ENCODE data around the gene POU1F1. TPM values are rescaled to one million over a fixed set of nuclear protein-coding genes. Genes with fewer than 3 reads are reported as not detected.

The POU1F1 gene, protein sequence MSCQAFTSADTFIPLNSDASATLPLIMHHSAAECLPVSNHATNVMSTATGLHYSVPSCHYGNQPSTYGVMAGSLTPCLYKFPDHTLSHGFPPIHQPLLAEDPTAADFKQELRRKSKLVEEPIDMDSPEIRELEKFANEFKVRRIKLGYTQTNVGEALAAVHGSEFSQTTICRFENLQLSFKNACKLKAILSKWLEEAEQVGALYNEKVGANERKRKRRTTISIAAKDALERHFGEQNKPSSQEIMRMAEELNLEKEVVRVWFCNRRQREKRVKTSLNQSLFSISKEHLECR
- not detected in 2 replicates for total RNA-seq

DNA sequence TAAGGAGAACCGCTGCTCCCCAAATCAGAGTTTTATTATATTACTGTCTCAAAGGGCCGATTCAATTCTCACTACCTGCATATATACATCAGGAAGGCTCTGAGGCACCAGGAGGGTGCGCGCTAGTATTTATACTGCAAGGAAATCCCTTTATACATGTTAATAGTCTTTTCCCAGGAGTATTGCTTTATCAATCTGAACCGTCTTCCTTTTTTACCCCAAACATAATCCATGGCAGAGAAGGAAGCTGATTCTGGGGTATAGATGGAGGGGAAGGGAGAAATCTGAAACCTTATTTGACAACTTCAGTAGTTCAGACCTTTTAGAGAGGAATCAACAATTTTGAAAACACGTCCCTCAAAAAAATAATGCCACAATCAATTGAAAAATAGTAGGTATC lies at the start of gene POU1F1:
Gene POU1F1 (minus strand): TSS at position 101 of the 400 bp plus-strand sequence. CDS start 122 bp downstream, outside the sequence.

DNA sequence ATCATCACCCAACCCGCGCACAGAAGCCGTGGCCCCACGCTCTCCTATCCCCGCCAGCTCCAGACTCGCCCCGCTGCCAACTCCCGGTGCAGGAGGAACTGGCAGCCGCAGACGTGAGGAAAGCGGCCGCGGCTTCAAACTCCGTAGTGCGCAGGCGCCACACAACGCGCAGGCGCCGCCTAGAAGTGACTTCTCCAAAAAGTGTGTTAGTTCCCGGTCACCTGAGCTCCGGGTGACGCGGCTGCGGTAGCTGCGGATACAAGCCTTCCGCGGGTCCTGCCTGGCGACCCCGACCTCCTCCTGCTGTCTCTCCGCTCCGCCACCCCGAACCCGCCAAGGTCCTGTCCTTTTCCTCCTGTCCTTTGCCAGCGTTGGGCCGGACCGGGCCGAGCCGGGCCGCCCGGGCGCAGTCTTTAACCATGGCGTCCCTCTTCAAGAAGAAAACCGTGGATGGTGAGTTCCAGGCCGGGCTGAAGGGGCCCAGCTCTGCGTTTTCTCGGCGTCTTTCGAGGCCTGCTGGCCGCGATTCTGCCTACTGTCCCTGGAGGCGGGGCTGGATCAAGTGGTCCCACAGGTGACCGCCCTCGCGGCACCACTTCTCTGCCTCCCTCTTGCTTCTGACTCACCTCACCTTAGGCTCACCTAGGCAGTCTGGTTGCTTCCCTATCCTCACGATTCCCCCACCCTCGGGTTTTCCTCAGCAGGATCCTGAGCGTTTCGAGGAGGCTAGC lies 49.1 kb downstream of the POU1F1 start, which contains the start of gene CHMP2B:
Gene CHMP2B (plus strand): TSS at position 206 of the 731 bp plus-strand sequence. CDS start 214 bp downstream, at position 420.

Other genes with a start within 250 kb of the POU1F1 start
- 39.5 and 40.0 TPM in 2 replicates for gene CHMP2B, start 49.3 kb downstream of the POU1F1 start, total RNA-seq